AG04450 (cell line): Measurements from ENCODE around the gene IDH3G. TPM values are rescaled to one million over a fixed set of nuclear protein-coding genes. Genes with fewer than 3 reads are reported as not detected.

ENCODE experiments used
- CTCF ChIA-PET: fragments of 300-600, 350-600 bp; formaldehyde crosslinking; extraction: SDS; loops from one replicate; lab custom pipeline; 2022; ENCODE audit warnings: antibody characterized with exemption, inconsistent platforms; lab: Charles Lee
- POLR2A ChIA-PET: fragments of 350-600 bp; formaldehyde crosslinking; extraction: SDS; loops from one replicate; lab custom pipeline; 2021; ENCODE audit warnings: antibody characterized with exemption, inconsistent platforms; lab: Yijun Ruan, JAX
- DNase-seq: peaks from one replicate; pipeline ENCODE4 v3.0.0-alpha.2; 2011; ENCODE audit warnings: low read depth, low spot score
- H3K27ac ChIP-seq: one replicate; pipeline ENCODE4 v1.5.1; 2012; ENCODE audit warnings: low read depth, low read length, control low read depth
- H3K27me3 ChIP-seq: one replicate; pipeline ENCODE4 v1.6.0; 2012; ENCODE audit warnings: low read length; ENCODE audit not compliant: control insufficient read depth, insufficient read depth
- H3K4me3 ChIP-seq: 2 replicates; pipeline ENCODE4 v1.5.1; 2011; ENCODE audit warnings: mild to moderate bottlenecking, low read depth, low read length, control low read depth
- H3K9me3 ChIP-seq: 2 replicates; pipeline ENCODE4 v1.5.1; 2012; ENCODE audit warnings: low read length; ENCODE audit not compliant: control insufficient read depth, insufficient read depth
- CTCF ChIP-seq: IDR thresholded peaks from 2 replicates; pipeline ENCODE4 v1.5.1; 2011; ENCODE audit warnings: low read depth, low read length, control low read depth, inconsistent platforms
- polyA plus RNA-seq: library from polyadenylated mRNA; depleted of rRNA; stranded (reverse); fragments of >200 nt; gene quantifications from 2 replicates; pipeline ENCODE4 v1.2.3, GENCODE V29; 2011

IDH3G gene
- polyA plus RNA-seq, 1 experiment = 42.8 TPM

- ChIA-PET POLR2A (no interaction called here), CTCF (interaction anchor here (0.6 kb wide), 1 partner anchor 106 kb away, joined by 3 read pairs; no protein-coding TSS in a partner anchor)
- no peak for TF ChIP-seq CTCF
- Histone ChIP-seq H3K9me3 (no peaks in the 10 kb centered on the region), H3K4me3 (no peak overlapping the region), H3K27me3 (no peaks in the 10 kb centered on the region), H3K27ac (no peak overlapping the region)
- DNase-seq = no peak
These were observed 22.9 kb upstream of the IDH3G start for GRCh38 chrX:153816831-153817690.

- POLR2A ChIA-PET = no interaction called here
- H3K4me3 ChIP-seq = no peak overlapping the region
- H3K27ac ChIP-seq = no peak overlapping the region
- H3K27me3 ChIP-seq = no peaks in the 10 kb centered on the region
- CTCF ChIA-PET = interaction anchor here (0.5 kb wide), 1 partner anchor 130 kb away, joined by 3 read pairs; no protein-coding TSS in a partner anchor
- no peaks in the 10 kb centered on the region for H3K9me3 ChIP-seq
- DNase-seq = no peak
- no peak for TF ChIP-seq CTCF
These were observed 20.6 kb upstream of the IDH3G start for GRCh38 chrX:153814591-153815315.

- ChIA-PET CTCF (no interaction called here), POLR2A (no interaction called here)
- H3K27ac ChIP-seq = no peak overlapping the region
- no peaks in the 10 kb centered on the region for H3K27me3 ChIP-seq
- no peaks in the 10 kb centered on the region for H3K9me3 ChIP-seq
- no peak overlapping the region for H3K4me3 ChIP-seq
- no peak for TF ChIP-seq CTCF
- DNase-seq = no peak
These were observed 19.0 kb upstream of the IDH3G start for GRCh38 chrX:153813161-153813560.

GRCh38 chrX:153812220-153812619 lies 18.0 kb upstream of the IDH3G start:
- Histone ChIP-seq H3K27me3 (no peaks in the 10 kb centered on the region), H3K9me3 (no peaks in the 10 kb centered on the region), H3K27ac (no peak overlapping the region), H3K4me3 (no peak overlapping the region)
- CTCF ChIA-PET = no interaction called here
- TF ChIP-seq CTCF = no peak
- POLR2A ChIA-PET = no interaction called here
- DNase-seq = no peak

- CTCF ChIA-PET = no interaction called here
- DNase-seq = no peak
These were observed 13.8 kb upstream of the IDH3G start for GRCh38 chrX:153807976-153808375.

More at GRCh38 chrX:153807976-153808375, 13.8 kb upstream of the IDH3G start:
- POLR2A ChIA-PET = no interaction called here
- no peak for TF ChIP-seq CTCF
- no peak overlapping the region for H3K27ac ChIP-seq
- no peaks in the 10 kb centered on the region for H3K9me3 ChIP-seq
- H3K4me3 ChIP-seq = no peak overlapping the region
- peaks cover 2% of the 10 kb centered on the region for H3K27me3 ChIP-seq
